ENCODE data around the gene ALKBH7. TPM values are rescaled to one million over a fixed set of nuclear protein-coding genes. Genes with fewer than 3 reads are reported as not detected.
A peak's percentile ranks its signal among the peaks of the same experiment; 100 is the strongest.

Gene ALKBH7
- total RNA-seq, 4 donors from 2014 or later = 34.0 to 85.3 (median 50.4) TPM

- intact Hi-C loops (cut with DNase I) = no loop called here
- DNase-seq = no peak
- H3K36me3 ChIP-seq = peaks cover 40 to 61% (median 50%) of the 10 kb centered on the region in 3 donors
- WGBS, 2 donors = 79 to 86% methylated on average over 8 to 11 of the region's 20 CpGs
- no peaks in the 10 kb centered on the region for H3K9me3 ChIP-seq
- H3K27me3 ChIP-seq = no peaks in the 10 kb centered on the region
- H3K27ac ChIP-seq = no peak overlapping the region
- H3K4me3 ChIP-seq = no peak overlapping the region
- TF ChIP-seq POLR2A (IDR thresholded peaks at IDR 0.05) (no peak), CTCF (IDR thresholded peaks at IDR 0.05) (no peak)
- H3K4me1 ChIP-seq = peaks cover 12 to 48% (median 19%) of the 10 kb centered on the region in 3 donors
Measured at GRCh38 chr19:6421075-6422014, 48.8 kb downstream of the ALKBH7 start.

- H3K27me3 ChIP-seq = no peaks in the 10 kb centered on the region
- intact Hi-C loops (cut with DNase I) = no loop called here
- no peaks in the 10 kb centered on the region for H3K9me3 ChIP-seq
- peaks cover 19 to 38% (median 27%) of the 10 kb centered on the region in 3 donors for H3K36me3 ChIP-seq
- TF ChIP-seq POLR2A (IDR thresholded peaks at IDR 0.05) (no peak), CTCF (IDR thresholded peaks at IDR 0.05) (no peak)
- no peak for DNase-seq
- peaks cover 12 to 48% (median 19%) of the 10 kb centered on the region in 3 donors for H3K4me1 ChIP-seq
- WGBS, 2 donors = 0% methylated on average over 11 of the region's 20 CpGs; no CpG with 5 or more reads in 1 of the 2 donors
- H3K4me3 ChIP-seq = peak overlapping the region; percentile 60 to 88 (median 86)
- peak overlapping the region; percentile 85 to 88 (median 88) for H3K27ac ChIP-seq
Measured at GRCh38 chr19:6423499-6424194, 51.1 kb downstream of the ALKBH7 start.

GRCh38 chr19:6424195-6424938, 51.8 kb downstream of the ALKBH7 start, which contains the start of gene KHSRP:
TSS of gene KHSRP (minus strand) at chr19:6424811. CDS start at chr19:6424701, 110 bp downstream.
- no peaks in the 10 kb centered on the region for H3K9me3 ChIP-seq
- H3K27me3 ChIP-seq = no peaks in the 10 kb centered on the region
- intact Hi-C loops (cut with DNase I) = no loop called here
- TF ChIP-seq CTCF (IDR thresholded peaks at IDR 0.05) (peak in 1 of 6 experiments; percentile 8), POLR2A (IDR thresholded peaks at IDR 0.05) (peak in 3 of 4 donors; percentile 66 to 91 (median 80))
- peak within 1 kb of the TSS; percentile 85 to 88 (median 88) for H3K27ac ChIP-seq
- DNase-seq = no peak
- WGBS, 2 donors = 0% methylated on average over 7 of the region's 114 CpGs; no CpG with 5 or more reads in 1 of the 2 donors
- peaks cover 12 to 31% (median 20%) of the 10 kb centered on the region in 3 donors for H3K36me3 ChIP-seq
- H3K4me3 ChIP-seq = peak within 1 kb of the TSS; percentile 60 to 88 (median 86)
- H3K4me1 ChIP-seq = peaks cover 12 to 48% (median 19%) of the 10 kb centered on the region in 3 donors

Small RNA genes within 50 kb of the gene (small RNA-seq; reads per million reads assigned to genes)
- gene MIR6790 (0 reads per million in 4 donors), gene MIR6885 (0 reads per million in 4 donors)

Other genes with a start within 250 kb of the ALKBH7 start
- gene ACSBG2, start 237.1 kb upstream of the ALKBH7 start, total RNA-seq = under 1 TPM in 1 of 4 donors, not detected in 3; 0.38 TPM
- 10 to 100 TPM; 10.3 to 20.1 (median 12.7) TPM for gene MLLT1, start 92.8 kb upstream of the ALKBH7 start, total RNA-seq
- gene ACER1, start 39.2 kb upstream of the ALKBH7 start, total RNA-seq = 1 to 10 TPM in 3 of 4 donors, under 1 TPM in 1; 0.53 to 8.1 (median 1.4) TPM
- gene CLPP, start 11.3 kb upstream of the ALKBH7 start, total RNA-seq = 10 to 100 TPM; 70.7 to 75.9 (median 72.3) TPM
- 1 to 10 TPM in 2 of 4 donors, under 1 TPM in 2; 0.76 to 1.3 (median 1.0) TPM for gene PSPN, start 3.1 kb downstream of the ALKBH7 start, total RNA-seq
- 10 to 100 TPM; 28.0 to 51.3 (median 43.5) TPM for gene GTF2F1, start 20.4 kb downstream of the ALKBH7 start, total RNA-seq
- gene KHSRP, start 52.0 kb downstream of the ALKBH7 start, total RNA-seq = 100 to 1,000 TPM; 111 to 158 (median 125) TPM
- gene SLC25A41, start 61.0 kb downstream of the ALKBH7 start, total RNA-seq = under 1 TPM in 1 of 4 donors, not detected in 3; 0.38 TPM
- 10 to 100 TPM; 41.5 to 95.9 (median 64.0) TPM for gene SLC25A23, start 87.0 kb downstream of the ALKBH7 start, total RNA-seq
- gene CRB3, start 91.5 kb downstream of the ALKBH7 start, total RNA-seq = 10 to 100 TPM; 42.9 to 61.9 (median 56.2) TPM
- 1 to 10 TPM in 2 of 4 donors, under 1 TPM in 2; 0.62 to 4.2 (median 1.2) TPM for gene DENND1C, start 109.0 kb downstream of the ALKBH7 start, total RNA-seq
- 1 to 10 TPM in 1 of 4 donors, not detected in 3; 7.8 TPM for gene TUBB4A, start 129.5 kb downstream of the ALKBH7 start, total RNA-seq
- gene TNFSF9, start 158.2 kb downstream of the ALKBH7 start, total RNA-seq = 10 to 100 TPM in 3 of 4 donors, 1 to 10 TPM in 1; 6.3 to 21.6 (median 17.8) TPM
- 1 to 10 TPM in 1 of 4 donors, not detected in 3; 4.0 TPM for gene CD70, start 218.4 kb downstream of the ALKBH7 start, total RNA-seq